GM21576 (cell line): Measurements from ENCODE around the gene ERGIC1.

Experiments
- ATAC-seq: cut with Tn5 transposase; IDR thresholded peaks from one replicate; pipeline ENCODE4 v1.9.1; 2021; ENCODE audit warnings: mild to moderate bottlenecking, moderate library complexity; ENCODE audit not compliant: unreplicated experiment

Gene ERGIC1

DNA sequence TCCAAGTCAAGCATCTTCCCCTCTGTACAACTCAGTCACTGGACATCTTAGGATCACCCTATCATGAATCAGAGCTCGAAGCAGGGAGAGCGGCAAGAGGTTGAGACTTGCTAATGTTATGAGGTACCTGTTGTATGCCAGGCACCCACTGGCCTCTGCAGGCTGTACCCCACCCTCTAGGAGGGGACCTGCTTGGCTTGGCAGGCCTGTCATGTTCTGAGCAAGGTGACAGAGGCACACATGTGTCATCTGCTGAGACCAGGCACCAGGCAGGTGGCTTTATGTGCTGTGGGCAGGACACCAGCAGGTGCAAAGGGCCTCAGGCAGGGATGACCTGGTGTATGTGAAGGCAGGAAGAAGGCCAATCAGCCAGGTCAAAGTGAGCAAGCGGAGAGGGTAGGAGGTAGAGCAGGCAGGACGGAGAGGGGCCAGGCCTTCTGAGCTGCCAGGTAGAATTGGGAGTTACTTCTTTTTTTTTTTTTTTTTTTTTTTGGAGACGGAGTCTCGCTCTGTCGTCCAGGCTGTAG is 64.9 kb downstream of the ERGIC1 start:
- no peak for ATAC-seq

DNA sequence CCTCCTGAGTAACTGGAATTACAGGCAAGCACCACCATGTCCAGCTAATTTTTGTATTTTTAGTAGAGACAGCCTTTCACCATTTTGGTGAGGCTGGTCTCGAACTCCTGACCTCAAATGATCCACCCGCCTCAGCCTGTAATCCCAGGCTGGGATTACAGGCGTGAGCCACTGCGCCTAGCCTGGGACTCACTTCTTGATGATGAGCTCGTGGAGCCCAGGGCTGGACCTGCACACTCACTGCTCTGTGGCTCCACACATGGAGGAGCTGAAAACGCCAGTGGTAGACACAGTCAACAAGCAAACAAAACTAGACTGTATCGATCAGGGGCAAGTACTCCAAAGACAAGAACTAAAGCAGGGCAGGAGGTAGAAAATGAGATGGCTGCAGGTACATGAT is 65.4 kb downstream of the ERGIC1 start:
- ATAC-seq, result no peak

DNA sequence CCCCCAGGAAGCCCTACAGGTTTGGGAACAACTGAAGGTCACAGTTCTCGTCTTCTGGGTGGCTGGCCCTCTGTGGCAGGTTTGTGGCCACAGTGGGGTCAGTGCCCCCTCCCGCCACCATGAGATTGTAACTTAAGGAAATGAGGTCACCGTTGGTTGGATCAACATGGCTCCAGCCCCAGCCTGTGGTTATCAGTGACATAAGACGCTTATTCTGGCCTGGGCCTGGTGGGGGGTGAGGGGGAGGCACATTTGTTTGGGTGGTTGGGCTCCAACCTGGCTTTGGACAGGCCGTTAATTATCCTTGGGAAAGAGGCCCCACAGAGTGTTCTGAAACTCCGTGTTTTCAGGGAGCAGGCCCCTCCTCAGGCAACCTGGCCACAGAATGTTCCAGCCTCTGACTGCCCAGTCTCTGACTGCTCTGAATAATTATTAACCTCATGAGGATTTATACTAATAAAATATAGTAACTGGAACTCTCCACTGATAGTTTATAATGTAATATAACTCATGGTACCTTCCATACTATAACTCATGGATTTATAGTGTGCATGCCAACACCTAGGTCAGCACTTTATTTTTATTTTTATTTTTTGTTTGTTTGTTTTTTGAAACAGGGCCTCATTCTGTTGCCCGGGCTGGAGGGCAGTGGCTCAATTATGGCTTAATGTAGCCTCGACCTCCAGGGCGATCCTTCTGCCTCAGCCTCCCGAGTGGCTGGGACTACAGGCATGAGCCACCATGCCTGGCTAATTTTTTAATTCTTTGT is 67.1 kb downstream of the ERGIC1 start:
- ATAC-seq, result no peak

DNA sequence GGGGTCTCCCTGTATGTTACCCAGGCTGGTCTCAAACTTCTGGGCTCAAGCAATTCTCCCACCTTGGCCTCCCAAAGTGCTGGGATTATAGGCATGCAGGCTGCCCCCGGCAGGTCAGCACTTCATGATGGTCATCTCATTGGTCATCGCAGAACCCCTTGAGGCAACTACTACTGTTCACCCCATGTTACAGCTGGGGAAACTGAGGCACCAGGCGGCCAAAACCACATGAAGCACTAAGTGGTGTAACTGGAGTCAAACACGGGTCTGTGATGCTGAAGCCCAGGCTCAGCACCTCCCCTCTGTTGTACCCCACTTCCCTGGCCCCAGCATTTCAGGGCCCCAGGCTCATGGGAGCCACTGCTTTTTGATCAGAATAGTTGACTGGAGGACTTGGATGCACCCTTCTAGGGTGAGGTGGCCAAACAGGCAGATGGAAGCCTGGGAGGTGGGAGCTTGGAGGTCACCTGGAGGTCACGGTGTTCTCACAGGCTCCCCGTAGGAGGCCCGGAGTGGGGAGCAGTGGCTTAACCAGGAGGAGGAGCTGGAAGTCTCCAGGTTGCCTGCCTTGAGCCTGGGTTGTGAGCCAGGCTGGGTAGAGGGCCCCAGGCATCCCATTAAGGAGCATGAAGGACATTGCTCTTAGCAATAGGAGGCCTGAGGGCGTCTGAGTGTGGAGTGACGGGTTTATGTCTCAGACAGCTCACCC is 67.9 kb downstream of the ERGIC1 start:
- no peak for ATAC-seq

DNA sequence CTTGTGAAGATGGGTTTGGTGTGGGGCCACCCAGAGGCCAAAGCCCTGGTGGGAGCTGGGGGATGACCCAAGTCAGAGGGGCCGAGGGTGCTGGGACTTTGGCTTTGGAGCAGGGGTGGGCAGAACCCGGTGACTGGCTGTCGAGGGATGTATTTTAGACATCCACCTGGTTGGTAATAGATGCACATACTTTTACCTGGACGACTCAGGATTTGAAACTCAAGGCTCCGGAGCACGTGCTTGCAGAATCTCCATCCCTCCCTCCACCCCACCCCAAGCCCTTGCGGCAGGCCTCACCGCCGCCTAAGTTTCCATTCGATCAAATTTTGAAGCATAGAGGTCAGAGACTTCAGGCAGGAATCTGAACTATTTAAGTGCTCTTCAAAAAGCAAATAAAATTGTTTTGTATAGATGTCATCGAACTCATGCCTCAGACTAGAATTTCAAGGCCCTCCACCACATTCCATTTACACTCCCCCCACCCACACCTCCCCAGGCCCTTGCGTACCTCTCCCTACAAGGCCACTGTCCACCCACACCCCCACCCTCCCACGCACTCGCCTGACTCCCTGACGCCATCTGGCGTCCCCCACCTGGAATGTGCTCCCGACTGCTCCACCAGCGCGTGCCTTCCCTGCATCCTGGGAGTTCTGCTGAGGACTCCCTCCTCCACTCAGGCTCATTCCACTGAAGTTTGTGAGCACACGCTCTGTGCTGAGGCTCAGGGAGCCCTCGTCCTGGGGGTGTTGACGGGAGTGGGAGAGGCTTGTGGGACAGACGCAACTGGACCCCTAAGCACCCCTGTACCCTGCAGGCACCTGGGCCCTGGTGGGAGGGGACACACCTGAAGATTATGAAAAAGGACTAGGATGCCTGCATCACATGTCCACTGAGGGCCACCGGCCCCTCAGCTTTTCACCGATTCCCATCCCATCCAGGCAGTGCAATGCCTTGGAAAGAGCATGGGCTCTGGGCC is 68.7 kb downstream of the ERGIC1 start:
- ATAC-seq, result no peak

DNA sequence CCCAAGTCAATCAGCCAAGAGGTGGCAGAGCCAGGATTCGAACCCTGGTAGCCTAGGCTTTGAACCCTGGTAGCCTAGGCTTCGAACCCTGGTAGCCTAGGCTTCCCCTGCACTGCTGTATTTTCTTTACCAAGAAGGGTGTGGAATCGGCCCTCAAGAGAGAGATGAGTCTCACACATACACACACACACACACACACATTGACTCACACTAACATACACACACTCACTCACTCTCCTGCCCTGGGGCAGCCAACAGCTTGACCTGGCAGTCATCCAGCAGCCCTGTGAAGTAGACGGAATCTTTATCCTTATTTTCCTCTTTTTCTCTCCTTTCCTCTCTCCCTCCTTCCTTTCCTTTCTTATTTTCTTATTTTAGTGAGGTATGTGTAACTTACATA is 69.7 kb downstream of the ERGIC1 start:
- no peak for ATAC-seq

DNA sequence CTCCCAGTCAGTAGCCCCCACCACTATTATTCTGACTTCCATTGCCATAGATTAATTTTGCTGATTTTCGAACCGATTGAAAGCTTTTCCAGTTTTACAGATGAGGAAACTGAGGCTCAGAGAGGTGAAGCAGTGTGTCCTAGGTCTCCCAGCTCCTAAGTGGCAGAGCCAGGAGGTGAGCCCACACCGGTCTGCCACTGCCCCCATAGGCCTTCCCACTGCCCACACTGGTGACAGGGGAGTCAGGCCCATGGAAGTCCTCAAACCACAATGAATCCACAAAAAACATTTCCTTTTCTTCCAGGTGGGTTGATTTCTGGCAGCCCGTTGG is 70.2 kb downstream of the ERGIC1 start:
- ATAC-seq, result no peak

DNA sequence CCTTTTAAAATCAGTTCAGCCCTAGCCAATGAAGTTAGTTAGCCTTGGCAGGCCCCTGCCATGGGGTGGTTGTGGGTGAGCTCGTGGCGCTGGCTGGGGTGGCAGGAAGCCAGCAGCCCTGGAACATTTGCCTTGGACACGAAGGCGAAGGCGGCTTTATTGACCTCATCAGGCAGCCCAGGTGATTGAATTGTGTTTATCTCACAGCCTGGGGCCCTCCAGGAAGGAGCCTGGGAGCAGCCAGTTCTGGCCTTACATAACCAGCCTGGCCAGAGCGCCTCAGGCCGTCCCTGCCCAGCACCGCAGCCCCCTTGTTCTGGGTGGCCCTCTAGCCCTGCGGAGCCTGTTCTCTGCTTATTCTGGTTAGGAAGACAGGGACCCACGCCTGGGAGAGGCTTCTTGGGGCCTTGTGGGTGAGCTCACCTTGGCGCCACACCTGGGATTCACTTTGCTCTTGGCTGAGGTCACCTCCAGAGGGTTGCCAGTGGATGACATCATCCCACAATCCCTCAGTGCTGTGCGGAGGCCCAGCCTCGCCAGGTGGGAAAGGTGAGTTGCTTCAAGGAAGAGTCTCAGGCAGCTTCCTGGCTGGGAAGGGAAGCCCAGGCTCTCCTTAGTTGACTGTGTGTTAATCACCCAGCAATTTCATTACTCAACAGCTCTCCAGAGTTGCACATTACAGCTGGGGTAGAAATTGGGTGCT is 70.7 kb downstream of the ERGIC1 start:
- no peak for ATAC-seq

DNA sequence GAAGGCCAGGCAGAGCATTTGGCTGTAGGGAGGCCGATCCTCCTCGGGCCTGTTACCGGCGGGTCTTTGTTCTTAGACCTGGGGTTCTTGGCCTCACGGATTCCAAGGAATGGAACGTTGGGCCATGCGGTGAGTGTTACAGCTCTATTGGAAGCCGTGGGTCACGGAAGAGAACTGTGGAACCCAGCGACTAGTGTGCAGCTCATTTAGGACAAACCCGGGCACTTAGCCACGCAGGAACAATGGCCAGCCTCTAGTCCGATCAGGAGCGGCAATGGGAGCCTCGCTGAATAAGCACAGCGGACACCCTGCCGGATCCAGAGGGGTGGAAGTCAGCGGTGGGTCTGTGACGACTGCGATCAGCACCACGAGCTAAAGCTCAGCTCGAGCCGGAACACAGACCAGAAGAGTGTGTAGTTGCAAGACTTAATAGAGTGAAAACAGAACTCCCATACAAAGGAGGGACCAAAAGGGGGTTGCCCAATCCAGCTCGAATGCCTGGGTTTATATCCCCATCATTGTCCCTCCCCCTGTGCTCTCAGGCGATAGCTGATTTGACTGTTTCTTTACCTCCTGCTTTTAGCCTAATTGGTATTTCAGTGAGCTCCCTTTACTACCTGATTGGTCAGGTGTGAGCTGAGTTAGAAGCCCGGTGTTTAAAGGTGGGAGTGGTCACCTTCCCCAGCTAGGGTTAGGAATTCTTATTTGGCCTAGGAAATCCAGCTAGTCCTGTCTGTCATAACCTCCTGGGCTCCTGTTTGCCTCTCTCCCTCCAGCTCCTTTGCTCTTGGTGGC is 71.5 kb downstream of the ERGIC1 start:
- no peak for ATAC-seq

DNA sequence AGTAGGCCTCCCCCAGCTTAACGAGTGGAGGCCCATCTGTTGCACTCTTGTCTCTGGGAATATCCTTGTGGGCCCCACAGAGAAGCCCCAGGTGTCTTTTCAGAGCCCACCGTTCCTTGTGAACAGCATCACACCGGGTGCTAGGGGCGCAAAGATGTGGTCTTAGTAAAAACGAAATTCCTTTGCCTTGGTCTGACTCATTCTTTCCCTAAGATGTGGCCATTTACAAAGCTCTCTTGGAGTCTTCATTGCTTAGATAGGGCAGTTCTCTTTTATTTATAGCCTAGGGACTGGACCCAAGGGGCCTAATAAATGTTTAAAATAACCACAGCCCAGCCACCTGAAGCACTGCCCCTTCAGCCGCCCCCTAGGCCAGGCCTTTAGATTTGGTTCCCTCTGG is 72.4 kb downstream of the ERGIC1 start:
- peak; percentile 46 for ATAC-seq

DNA sequence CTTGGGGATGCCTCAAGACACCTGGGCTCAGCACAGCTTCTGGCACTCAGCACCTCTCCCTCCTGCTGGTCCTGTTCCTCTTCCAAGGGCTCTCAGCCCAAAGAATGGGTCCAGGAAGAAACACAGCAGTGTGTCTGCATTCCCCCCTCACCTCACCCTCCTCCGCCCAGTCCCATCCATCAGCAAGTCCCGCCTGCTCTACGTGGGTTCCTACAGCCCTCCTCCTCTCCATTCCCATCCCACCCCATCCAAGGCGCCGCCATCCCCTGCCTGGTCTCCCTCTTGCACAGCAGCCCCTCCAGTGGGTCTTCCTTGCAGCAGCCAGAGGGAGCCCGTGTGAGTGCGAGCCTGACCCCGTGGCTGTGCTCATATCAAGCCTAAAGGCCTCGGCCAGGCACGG is 72.8 kb downstream of the ERGIC1 start:
- peak; percentile 9 for ATAC-seq

DNA sequence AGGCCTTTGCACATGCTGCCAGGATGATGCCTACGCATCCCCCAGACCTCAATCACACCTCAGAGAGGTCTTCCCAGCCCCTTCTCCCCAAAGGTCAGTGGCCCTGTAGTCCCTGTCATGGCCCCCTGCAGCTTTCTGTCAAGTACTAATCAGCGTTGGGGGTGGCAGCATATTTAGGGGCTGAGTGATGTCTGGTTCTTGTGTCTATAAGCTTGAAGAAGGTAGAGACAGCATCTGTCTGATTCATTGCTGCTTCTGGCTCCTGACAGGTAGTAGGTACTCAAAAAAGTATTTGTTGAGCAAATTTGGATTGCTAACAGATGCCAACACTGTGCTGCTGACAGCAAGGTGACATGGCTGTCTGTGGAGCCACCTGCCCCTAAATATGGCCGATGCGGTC is 73.6 kb downstream of the ERGIC1 start:
- no peak for ATAC-seq

DNA sequence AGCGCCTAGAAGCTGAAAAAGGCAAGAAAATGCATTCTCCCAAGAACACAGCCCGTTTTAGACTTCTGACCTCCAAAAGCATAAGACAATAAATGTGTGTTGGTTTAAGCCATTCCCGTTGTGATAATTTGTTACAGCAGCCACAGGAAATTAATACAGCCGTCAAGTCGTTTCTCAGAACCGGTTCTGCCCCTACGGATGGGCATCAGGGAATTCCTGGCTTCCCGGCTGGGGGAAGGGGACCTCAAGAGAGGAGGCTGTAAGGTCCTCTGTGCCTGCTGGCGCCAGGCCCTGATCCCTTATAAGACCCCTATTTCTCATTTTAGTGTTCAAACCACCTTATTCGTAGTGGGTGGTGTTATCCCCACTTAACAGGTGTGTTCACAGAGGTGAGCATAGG is 74.6 kb downstream of the ERGIC1 start:
- ATAC-seq, result no peak

DNA sequence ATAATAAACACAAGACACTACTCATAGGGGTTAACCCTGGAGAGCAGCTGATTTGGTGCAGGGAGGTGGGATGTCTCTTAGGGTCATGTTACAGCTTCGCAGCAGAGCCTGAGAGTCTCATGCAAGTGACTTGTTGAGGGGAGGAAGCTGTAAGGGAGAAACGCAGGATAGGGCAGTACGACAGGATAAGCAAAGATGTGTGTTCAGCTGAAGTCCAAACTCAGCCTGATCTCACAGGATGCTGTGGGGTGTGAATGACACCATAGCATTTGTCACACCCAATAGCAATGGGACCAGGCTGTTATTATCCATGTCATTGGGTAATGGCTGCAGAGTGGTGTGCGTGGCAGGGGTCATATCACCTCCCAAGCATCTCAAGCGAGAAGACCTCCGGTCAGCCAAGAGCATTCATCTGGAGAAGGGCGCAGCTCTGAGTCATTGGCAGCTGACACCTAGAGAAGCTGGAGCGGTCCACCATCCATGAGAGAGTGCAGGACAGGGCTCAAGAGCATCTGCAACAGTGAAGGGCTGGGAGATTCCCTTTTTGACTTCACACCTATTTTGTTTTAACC is 76.0 kb downstream of the ERGIC1 start:
- ATAC-seq, result no peak

DNA sequence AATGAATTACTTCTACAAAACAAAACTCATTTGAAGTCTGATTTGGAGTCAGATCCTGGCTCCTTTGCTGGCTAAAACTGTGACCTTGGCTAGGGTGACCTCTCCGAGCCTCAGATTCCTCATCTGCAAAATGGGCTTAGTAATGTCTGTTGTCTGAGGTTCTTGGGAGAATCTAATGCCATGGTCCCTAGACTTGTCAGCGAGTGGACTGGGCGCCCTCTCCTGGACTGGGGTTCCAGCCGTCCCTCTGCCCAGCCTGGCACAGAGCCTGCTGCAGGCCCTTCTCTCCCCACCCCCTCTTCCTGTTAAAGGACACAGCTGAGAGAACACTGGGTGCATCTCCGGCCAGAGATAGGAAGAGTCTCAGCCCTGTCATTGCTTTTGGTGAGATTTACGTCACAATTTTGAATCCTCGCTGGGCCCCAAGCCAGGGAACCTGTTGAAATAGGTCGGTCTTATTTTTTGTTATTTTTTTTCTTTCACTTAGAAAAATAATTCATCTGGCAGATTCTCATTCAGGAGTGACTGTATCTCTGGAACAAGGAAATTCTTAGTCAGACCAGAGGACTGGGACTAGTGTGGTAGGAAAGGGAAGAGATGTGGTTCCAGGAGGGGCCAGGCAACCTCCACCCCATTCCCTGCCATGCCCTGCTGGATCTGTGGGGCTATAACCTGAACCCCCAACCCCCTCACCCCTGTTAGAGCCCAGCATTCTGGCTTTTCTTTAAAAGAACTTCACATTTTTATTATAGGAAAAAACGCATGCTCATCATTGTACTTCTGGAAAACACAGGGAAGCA is 77.0 kb downstream of the ERGIC1 start:
- peak; percentile 61 for ATAC-seq

DNA sequence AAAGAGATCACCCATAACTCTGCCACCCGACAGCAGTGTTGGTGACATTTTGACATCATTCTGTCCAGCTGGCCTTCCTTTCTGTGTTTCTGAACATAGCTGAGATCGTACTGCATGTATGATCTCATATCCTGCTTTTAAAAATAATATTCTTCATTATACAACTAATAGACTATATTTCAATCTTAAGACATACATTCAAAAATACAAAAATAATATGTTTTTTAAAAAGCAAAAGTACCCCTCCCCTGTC is 77.5 kb downstream of the ERGIC1 start:
- ATAC-seq, result no peak

DNA sequence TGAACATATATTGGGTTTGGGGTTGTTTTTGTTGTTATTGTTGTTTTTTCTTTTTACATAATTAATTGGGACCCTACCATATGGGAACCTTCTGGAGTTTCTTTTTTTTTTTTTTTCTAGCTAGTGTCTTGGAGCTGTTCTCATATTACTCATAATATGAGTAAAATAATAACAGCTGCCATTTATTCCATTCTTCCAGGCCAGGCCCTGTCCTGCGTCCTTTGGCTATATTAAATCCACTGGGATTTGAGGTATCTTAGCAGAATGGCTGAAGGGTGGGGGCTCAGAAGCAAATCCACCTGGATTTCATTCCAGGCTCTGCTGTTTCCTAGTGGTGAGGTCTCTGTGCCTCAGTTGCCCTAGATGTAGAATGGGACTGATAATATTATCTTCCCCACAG is 77.9 kb downstream of the ERGIC1 start:
- no peak for ATAC-seq

DNA sequence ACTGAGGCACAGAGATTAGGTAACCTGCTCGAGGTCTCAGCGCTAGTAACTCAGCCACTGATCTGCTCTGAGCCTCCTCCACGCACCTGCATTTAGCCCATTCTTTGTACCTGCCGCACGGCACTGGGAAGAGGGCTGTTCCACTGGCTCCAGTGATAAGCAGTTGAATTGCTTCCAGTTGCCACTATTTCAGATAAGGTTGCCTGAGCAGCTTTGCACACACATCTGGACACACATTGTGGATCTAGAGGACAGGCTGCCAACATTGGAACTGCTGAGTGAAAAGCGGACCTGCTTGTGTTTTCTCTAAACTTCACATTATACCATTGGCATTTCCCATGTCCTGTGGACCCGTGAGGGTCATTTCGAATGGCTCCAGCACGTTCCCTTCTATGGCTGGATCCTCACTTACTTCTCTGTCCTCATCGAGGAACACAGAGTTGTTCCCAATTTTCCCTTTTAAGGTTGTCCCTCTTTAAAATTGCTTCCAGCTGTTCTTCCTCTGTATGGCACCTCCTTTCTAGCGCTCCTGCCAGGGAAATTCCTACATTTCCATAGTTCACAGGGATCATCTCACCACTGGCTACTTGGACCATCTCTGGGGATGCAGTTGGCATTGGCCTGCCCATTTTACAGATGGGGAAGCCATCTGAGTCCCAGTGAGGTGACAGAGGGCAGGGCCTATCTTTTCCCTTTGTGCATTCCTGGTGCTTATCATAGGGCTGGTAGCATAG is 79.2 kb downstream of the ERGIC1 start:
- ATAC-seq, result no peak
